ENCODE data around the gene DOCK10.

DNA sequence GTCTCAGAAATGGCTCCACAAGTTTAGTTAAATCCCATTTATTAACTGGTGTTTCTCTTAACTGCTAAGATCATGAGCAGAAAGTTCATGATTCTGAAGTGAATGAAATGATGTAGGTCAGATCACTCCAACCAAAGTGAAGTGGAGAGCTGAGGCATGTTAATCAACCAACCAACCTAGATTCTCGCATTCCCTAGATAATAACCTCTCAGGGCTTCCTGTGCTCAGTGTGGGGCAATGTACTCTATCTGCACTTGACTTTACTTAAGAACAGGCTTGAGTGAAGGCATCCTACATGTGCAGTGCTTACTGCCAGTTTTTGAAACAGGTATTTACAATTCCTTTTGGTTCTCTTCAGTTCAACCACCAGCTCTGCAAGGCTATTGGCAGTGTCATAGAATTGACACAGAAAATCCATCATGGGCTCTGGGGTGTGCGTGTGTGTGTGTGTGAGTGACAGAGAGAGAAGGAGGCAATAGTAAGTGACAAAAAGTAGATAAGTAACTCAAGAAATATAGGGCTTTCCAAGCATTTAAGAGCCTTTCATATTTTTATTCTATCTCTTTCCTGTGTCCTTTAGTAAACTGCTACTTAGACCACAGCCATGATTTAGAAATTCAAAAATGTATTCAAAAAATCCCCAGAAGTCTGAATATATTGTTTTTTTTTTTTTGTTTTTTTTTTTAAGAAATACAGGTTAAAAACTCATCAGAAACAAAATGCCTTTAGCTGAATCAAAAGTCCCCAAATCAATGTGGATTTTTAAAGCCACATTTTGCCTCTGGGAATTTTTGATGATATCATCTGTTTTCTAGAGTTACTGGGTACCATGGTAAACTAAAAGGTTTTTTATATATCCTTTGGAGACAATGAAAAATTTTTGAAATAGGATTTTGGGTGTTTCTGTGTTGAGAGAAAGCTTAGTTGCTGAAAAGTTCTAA is 28.6 kb downstream of the DOCK10 start:
- TF ChIP-seq POLR2AphosphoS5 (IDR thresholded peaks at IDR 0.05): no peak
- TF ChIP-seq, protein P1, sequence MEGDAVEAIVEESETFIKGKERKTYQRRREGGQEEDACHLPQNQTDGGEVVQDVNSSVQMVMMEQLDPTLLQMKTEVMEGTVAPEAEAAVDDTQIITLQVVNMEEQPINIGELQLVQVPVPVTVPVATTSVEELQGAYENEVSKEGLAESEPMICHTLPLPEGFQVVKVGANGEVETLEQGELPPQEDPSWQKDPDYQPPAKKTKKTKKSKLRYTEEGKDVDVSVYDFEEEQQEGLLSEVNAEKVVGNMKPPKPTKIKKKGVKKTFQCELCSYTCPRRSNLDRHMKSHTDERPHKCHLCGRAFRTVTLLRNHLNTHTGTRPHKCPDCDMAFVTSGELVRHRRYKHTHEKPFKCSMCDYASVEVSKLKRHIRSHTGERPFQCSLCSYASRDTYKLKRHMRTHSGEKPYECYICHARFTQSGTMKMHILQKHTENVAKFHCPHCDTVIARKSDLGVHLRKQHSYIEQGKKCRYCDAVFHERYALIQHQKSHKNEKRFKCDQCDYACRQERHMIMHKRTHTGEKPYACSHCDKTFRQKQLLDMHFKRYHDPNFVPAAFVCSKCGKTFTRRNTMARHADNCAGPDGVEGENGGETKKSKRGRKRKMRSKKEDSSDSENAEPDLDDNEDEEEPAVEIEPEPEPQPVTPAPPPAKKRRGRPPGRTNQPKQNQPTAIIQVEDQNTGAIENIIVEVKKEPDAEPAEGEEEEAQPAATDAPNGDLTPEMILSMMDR (IDR thresholded peaks at IDR 0.05): no peak
- no peak for TF ChIP-seq POLR2A (IDR thresholded peaks at IDR 0.05)

Data from sigmoid colon (tissue), 4 donors.